Activated T-helper 2 cell treated with anti-CD3 and anti-CD28 coated beads, Interferon-gamma antibody, Interleukin-2, Interleukin-4, amounts not matched to agents 10 μg/mL and 5 μg/mL and 100 μg/mL, durations not matched to agents 14 hours and 24 hours and 36 hours (primary cell): ENCODE results near the gene SASH3. TPM values are rescaled to one million over a fixed set of nuclear protein-coding genes. Genes with fewer than 3 reads are reported as not detected.

Experiments used
- DNase-seq: peaks from one replicate; pipeline ENCODE4 v3.0.0; 2021; ENCODE audit warnings: low spot score
- H3K27ac Mint-ChIP-seq: one replicate; pipeline ENCODE4 v1.8.0; 2021; ENCODE audit warnings: mixed read lengths
- H3K27me3 Mint-ChIP-seq: one replicate; pipeline ENCODE4 v1.8.0; 2021; ENCODE audit warnings: low read depth, mixed read lengths
- H3K36me3 Mint-ChIP-seq: one replicate; pipeline ENCODE4 v1.8.0; 2021; ENCODE audit warnings: low read depth, mixed read lengths
- H3K4me1 Mint-ChIP-seq: one replicate; pipeline ENCODE4 v1.8.0; 2021; ENCODE audit warnings: low read depth, mixed read lengths
- H3K4me3 Mint-ChIP-seq: one replicate; pipeline ENCODE4 v1.8.0; 2021; ENCODE audit warnings: low read depth, mild to moderate bottlenecking, moderate library complexity, mixed read lengths
- H3K9me3 Mint-ChIP-seq: one replicate; pipeline ENCODE4 v1.8.0; 2021; ENCODE audit warnings: mixed read lengths
- intact Hi-C: fragments of 100-400 bp; cut with micrococcal nuclease; formaldehyde crosslinking; loops from one replicate; pipeline ENCODE4 v1.15.1; 2023
- total RNA-seq: library from RNA; stranded (reverse); gene quantifications from 2 replicates; pipeline ENCODE4 v1.2.3, GENCODE V29; 2022

The SASH3 gene
- total RNA-seq, 1 donor from 2014 or later: 102 TPM

DNA sequence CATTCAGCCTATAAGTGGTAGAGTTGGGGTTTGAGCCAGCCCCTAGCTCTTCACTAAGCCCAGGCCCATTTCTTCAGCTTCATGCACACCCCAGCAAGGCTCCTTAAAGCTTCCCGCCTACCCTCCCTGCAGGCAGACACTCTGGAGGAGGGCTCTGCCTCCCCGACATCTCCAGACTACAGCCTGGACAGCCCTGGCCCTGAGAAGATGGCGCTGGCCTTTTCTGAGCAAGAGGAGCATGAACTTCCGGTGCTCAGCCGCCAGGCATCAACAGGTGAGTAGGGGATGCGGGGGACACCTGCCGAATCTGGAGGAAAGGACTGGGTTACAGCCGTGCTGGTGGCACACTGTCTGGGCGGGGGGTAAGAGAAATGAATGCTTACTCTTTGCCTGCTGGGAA, 11.1 kb downstream of the SASH3 start:
- intact Hi-C loops: no loop called here
- Mint-ChIP-seq H3K4me1 (peaks cover 14% of the 10 kb centered on the region), H3K27ac (no peak overlapping the region), H3K4me3 (no peak overlapping the region), H3K27me3 (no peaks in the 10 kb centered on the region), H3K36me3 (peaks cover 41% of the 10 kb centered on the region), H3K9me3 (no peaks in the 10 kb centered on the region)
- DNase-seq: no peak

DNA sequence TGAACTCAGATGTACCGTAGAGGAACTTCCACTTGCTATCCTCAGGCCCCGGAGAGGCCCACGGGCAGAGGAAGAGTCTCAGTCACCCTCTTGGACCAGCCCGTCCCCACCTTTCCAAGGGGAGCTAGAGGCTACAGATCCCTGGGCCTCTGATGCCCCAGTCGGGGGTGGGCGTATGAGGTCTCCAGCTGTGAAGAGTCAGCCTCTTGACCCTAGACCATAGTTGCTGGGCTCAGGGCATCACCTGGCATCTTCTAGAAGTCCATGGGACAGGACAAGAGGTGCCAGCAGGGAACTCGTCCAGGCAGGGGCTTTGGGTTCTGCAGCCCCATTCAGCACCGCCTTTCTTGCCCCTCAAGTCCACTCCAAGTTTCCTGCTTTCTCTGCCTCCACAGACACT, 11.6 kb downstream of the SASH3 start:
- H3K4me3 Mint-ChIP-seq: no peak overlapping the region
- peaks cover 40% of the 10 kb centered on the region for H3K36me3 Mint-ChIP-seq
- no peak overlapping the region for H3K27ac Mint-ChIP-seq
- peaks cover 10% of the 10 kb centered on the region for H3K4me1 Mint-ChIP-seq
- DNase-seq: no peak
- H3K27me3 Mint-ChIP-seq: no peaks in the 10 kb centered on the region
- H3K9me3 Mint-ChIP-seq: no peaks in the 10 kb centered on the region
- intact Hi-C loops: no loop called here

DNA sequence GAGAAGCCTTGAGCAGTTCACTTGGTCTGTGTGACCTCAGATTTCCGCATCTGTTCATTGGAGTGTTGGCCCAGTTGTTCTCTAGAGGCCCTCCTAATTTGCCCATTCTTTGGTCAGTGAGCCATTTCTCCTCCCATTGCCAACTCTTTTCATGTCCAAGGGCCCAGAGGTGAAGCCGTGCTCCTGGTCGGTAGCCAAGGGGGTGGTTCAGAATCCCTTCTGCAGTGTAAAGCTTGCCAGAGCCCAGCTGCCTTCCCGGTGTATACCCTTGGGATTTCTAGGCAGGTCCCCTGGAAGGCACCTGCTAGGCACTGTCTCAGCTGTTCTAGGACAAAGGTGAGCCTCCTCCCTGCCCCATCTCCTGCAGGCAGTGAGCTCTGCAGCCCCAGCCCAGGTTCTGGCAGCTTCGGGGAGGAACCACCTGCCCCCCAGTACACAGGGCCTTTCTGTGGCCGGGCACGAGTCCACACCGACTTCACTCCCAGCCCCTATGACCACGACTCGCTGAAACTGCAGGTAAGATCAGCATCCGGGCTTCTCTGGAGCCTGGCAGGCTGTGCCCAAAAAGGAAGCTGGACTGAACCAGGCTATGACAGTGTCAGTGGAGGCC, 12.3 kb downstream of the SASH3 start:
- Mint-ChIP-seq H3K4me3 (no peak overlapping the region), H3K4me1 (peaks cover 8% of the 10 kb centered on the region), H3K27ac (no peak overlapping the region), H3K9me3 (no peaks in the 10 kb centered on the region), H3K36me3 (peaks cover 41% of the 10 kb centered on the region), H3K27me3 (no peaks in the 10 kb centered on the region)
- DNase-seq: no peak
- intact Hi-C loops: no loop called here

DNA sequence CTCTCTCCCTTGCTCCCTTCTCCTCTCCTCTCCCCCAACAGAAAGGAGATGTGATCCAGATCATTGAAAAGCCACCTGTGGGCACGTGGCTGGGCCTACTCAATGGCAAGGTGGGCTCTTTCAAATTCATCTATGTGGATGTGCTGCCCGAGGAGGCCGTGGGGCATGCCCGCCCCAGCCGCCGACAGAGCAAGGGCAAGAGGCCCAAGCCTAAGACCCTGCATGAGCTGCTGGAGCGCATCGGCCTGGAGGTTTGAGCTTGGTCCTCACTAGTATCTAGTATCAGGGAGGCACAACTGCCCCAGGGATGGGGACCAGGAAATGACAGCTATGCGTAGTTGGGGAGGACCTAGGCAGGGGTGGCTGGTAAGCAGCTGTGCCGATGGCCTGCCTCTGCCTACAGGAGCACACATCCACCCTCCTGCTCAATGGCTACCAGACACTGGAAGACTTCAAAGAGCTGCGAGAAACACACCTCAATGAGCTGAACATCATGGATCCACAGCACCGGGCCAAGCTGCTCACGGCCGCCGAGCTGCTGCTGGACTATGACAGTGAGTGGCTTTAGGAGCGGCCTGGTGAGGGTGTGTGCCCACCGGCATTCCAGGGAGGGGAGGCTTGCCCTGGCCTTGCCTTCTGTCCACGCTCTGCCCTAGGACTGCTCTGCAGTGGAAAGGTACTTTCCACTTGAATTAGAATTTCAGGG, 13.0 kb downstream of the SASH3 start:
- peaks cover 38% of the 10 kb centered on the region for H3K36me3 Mint-ChIP-seq
- H3K9me3 Mint-ChIP-seq: no peaks in the 10 kb centered on the region
- intact Hi-C loops: no loop called here
- DNase-seq: no peak
- H3K4me1 Mint-ChIP-seq: peaks cover 2% of the 10 kb centered on the region
- no peaks in the 10 kb centered on the region for H3K27me3 Mint-ChIP-seq
- no peak overlapping the region for H3K27ac Mint-ChIP-seq
- no peak overlapping the region for H3K4me3 Mint-ChIP-seq

DNA sequence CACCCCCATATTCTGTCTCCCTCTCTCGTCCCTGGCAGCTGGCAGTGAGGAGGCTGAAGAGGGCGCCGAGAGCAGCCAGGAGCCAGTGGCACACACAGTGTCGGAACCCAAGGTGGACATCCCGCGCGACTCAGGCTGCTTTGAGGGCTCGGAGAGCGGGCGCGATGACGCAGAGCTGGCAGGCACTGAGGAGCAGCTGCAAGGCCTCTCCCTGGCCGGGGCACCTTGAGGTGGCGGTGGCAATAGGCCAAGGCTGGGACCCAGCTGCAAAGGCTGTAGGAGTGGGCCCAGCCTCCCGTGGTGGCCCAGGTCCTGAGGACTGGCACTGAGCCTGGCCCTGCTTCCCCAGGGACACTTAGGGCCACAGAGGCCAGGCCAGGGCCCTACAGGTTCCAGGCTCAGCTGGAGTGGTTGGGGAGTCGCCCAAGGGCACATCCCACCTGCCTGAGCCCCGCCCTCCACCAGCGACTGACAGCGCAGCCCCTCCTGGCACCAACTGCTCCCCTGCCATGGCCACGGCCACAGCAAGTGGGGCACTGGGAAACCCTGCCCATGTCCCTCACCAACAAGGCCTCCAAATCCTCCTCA, 13.9 kb downstream of the SASH3 start:
- H3K4me1 Mint-ChIP-seq: peaks cover 12% of the 10 kb centered on the region
- H3K27ac Mint-ChIP-seq: no peak overlapping the region
- peaks cover 42% of the 10 kb centered on the region for H3K36me3 Mint-ChIP-seq
- DNase-seq: no peak
- H3K4me3 Mint-ChIP-seq: no peak overlapping the region
- no peaks in the 10 kb centered on the region for H3K27me3 Mint-ChIP-seq
- no peaks in the 10 kb centered on the region for H3K9me3 Mint-ChIP-seq
- intact Hi-C loops: no loop called here

DNA sequence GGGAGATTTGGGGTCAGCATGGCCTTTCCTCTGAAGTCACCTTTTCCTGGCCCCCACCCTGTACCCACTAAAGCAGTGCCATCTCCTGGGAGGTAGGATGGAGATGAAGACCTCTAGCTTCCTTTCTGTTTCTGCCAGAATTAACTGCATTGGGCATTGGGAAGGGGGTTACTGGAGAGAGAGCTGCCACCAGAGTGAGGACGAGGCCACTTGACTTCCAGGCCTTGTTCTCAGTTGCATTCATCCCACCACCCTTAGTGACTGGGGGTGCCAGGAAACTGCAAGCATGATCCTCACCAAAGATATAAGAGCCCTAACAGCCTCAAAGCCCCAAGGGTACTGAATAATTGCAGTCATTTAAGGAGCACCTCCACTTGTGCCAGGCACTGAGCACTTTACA, 15.8 kb downstream of the SASH3 start:
- Mint-ChIP-seq H3K4me3 (no peak overlapping the region), H3K36me3 (peaks cover 48% of the 10 kb centered on the region), H3K9me3 (no peaks in the 10 kb centered on the region), H3K4me1 (peaks cover 21% of the 10 kb centered on the region), H3K27me3 (no peaks in the 10 kb centered on the region), H3K27ac (peak overlapping the region; percentile 12)
- intact Hi-C loops: loop anchor here (5.0 kb wide), 2 partner anchors 38 to 47 kb away; partner anchors contain the start of gene ZDHHC9
- no peak for DNase-seq

DNA sequence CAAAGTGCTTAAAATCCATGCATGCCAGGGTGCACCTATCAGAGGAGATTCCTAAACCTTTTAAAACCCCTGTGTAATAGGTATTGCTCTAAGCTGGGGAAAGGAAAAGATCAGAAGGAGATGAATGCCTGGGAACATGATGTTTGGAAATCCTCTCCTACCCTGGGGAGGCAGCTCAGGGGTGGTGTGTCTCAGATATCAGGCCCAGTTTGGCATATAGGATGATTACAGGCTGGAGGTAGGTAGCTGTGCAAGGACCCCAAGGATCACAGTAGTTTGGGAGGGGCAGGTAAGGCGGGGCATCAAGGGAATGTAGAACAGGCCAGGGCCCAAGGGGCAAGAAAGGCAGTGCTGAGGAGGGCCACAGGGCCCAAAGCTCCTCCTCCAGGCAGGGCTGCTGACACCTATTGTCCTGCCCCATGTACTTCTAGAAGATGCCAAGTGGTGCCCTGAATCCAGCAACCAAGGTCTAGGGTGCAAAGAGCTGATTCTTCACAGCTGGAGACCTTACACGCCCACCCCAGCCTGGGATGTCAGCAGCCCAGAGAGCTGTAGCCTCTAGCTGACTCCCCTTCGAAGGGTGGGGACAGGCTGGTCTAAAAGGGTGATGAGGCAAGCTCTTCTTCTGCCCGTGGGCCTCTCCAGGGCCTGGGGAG, 17.6 kb downstream of the SASH3 start:
- peaks cover 21% of the 10 kb centered on the region for H3K4me1 Mint-ChIP-seq
- no peaks in the 10 kb centered on the region for H3K9me3 Mint-ChIP-seq
- intact Hi-C loops: loop anchor here (5.0 kb wide), 2 partner anchors 40 to 45 kb away; partner anchors contain the start of gene ZDHHC9
- H3K27me3 Mint-ChIP-seq: no peaks in the 10 kb centered on the region
- no peak overlapping the region for H3K27ac Mint-ChIP-seq
- peaks cover 40% of the 10 kb centered on the region for H3K36me3 Mint-ChIP-seq
- no peak overlapping the region for H3K4me3 Mint-ChIP-seq
- no peak for DNase-seq

DNA sequence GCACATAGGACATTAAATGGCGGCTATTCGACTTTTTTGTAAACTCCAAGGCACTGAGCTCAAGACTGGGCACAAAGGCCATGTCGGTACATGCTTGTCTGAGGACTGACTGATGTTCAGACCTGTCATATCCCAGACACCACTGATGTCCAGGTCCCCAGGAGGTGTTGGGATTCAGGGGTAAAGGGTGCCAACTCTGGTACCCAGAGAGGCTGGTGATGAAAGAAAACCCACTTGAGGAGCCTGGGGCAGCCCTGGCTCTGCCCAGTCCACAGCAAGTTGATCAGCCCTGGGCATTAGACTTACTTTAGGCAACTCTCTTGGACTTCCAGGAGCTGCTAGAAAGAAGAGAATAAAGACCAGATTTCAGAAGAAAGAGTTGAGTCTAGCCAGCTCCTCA, 18.7 kb downstream of the SASH3 start:
- Mint-ChIP-seq H3K36me3 (peaks cover 33% of the 10 kb centered on the region), H3K27ac (peak overlapping the region; percentile 51), H3K4me3 (no peak overlapping the region), H3K4me1 (peaks cover 21% of the 10 kb centered on the region), H3K27me3 (no peaks in the 10 kb centered on the region), H3K9me3 (no peaks in the 10 kb centered on the region)
- intact Hi-C loops: loop anchor here (5.0 kb wide), 2 partner anchors 41 to 44 kb away; partner anchors contain the start of gene ZDHHC9
- DNase-seq: no peak

DNA sequence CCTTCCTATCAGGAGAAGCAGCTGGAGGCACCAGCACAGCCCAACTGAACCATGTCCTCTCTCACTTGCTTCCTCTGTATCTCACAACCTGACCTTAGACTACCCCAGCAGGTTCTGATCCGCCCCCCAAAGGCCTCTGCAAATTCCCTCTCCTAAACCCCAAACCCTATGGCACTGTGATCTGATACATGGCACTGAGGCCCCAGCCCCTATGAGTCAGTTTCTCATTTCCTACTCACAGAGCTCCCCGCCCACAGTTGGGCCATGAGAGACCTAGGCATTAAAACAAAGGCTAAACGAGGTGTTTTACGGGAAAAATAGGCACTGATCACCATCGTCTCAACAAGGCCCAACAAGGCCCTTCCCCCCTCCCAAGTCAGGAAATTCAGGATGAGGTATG, 19.1 kb downstream of the SASH3 start:
- H3K4me1 Mint-ChIP-seq: peaks cover 21% of the 10 kb centered on the region
- no peak for DNase-seq
- H3K9me3 Mint-ChIP-seq: no peaks in the 10 kb centered on the region
- no peaks in the 10 kb centered on the region for H3K27me3 Mint-ChIP-seq
- intact Hi-C loops: loop anchor here (5.0 kb wide), 2 partner anchors 42 to 43 kb away; partner anchors contain the start of gene ZDHHC9
- H3K27ac Mint-ChIP-seq: peak overlapping the region; percentile 51
- H3K4me3 Mint-ChIP-seq: no peak overlapping the region
- peaks cover 37% of the 10 kb centered on the region for H3K36me3 Mint-ChIP-seq

DNA sequence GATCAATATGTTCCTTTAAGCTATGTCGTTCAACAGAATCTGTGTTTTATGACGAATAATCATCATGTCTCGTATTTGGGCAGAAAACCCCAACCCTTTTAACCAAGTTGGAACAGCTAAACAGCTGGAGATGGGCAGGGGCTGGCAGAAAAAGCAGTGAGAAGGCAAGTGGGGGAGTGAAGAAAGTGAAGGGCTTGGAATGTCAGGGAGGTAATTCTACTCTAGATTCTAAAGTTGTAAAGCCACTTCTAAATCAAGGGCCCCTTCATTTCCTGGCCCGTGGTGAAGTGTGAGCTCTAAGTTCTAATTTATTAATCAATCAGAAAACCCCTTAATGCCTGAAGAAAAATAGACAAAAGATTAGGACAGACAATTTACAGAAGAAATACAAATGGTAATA, 20.4 kb downstream of the SASH3 start:
- intact Hi-C loops: no loop called here
- Mint-ChIP-seq H3K4me1 (peaks cover 21% of the 10 kb centered on the region), H3K4me3 (no peak overlapping the region), H3K36me3 (peaks cover 37% of the 10 kb centered on the region), H3K9me3 (no peaks in the 10 kb centered on the region), H3K27me3 (no peaks in the 10 kb centered on the region), H3K27ac (no peak overlapping the region)
- DNase-seq: no peak

DNA sequence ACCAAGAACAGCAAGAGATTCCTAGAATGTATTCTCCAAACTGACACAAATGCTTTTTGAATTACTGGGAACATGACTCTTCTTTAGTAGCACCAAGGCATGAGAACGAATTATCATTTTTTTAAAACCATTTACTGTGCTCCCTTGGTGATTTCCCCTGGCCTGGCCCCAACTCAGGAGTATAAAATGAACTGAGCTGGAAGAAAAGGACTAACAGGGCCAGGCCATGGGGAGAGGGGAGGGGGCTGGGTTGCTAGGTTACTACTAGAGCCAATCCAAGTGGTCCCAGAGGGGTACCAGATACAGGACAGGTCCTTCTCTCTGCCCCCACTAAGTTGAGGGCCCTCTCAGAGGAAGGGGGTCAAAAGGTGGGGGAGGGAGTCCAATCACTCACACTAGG, 23.1 kb downstream of the SASH3 start:
- H3K4me3 Mint-ChIP-seq: no peak overlapping the region
- intact Hi-C loops: no loop called here
- peaks cover 36% of the 10 kb centered on the region for H3K36me3 Mint-ChIP-seq
- H3K27ac Mint-ChIP-seq: no peak overlapping the region
- no peaks in the 10 kb centered on the region for H3K9me3 Mint-ChIP-seq
- DNase-seq: no peak
- H3K27me3 Mint-ChIP-seq: no peaks in the 10 kb centered on the region
- peaks cover 19% of the 10 kb centered on the region for H3K4me1 Mint-ChIP-seq

DNA sequence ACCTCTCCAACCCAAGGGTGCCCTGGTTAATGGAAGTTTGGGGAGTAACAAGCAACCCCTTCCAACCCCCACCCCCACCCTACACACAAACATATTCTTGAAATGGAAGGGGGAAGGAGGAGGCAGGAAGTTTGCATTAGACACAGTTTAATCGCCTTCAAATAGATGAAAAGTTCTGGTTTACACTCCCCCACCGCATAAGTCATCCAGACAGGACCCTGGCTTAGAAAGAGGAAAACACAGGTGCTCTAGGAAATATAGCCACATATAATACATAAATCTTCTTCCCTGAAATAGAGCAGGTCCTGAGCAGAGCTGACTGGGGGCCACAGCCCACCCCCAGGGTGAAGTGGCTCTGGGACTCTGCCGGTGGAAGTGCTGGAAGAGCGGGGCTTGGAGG, 25.1 kb downstream of the SASH3 start:
- no peak overlapping the region for H3K27ac Mint-ChIP-seq
- H3K36me3 Mint-ChIP-seq: peaks cover 32% of the 10 kb centered on the region
- no peaks in the 10 kb centered on the region for H3K9me3 Mint-ChIP-seq
- no peak overlapping the region for H3K4me3 Mint-ChIP-seq
- DNase-seq: no peak
- peaks cover 19% of the 10 kb centered on the region for H3K4me1 Mint-ChIP-seq
- H3K27me3 Mint-ChIP-seq: no peaks in the 10 kb centered on the region
- intact Hi-C loops: no loop called here
